Activated naive CD4-positive, alpha-beta T cell treated with anti-CD3 and anti-CD28 coated beads, Interleukin-2, amount 10 ng/mL, durations not matched to agents 7 days and 5 days (primary cell): Measurements from ENCODE around the gene GOLGA6C.
"Not testable (repeated sequence)": the region's sequence is repeated elsewhere in the genome, so short reads cannot be mapped to it uniquely, and the experiment has no call there.

Experiments
- CTCF ChIA-PET: fragments of 350-600 bp; sonication (Branson Sonifier 250); formaldehyde crosslinking; loops from one replicate; lab custom pipeline; 2021; ENCODE audit warnings: antibody characterized with exemption; lab: Charles Lee
- DNase-seq: peaks from one replicate; pipeline ENCODE4 v3.0.0-alpha.2; 2020
- H3K27ac Mint-ChIP-seq: one replicate; pipeline ENCODE4 v1.8.0; 2021; ENCODE audit warnings: mild to moderate bottlenecking, moderate library complexity, mixed read lengths
- H3K27me3 Mint-ChIP-seq: one replicate; pipeline ENCODE4 v1.8.0; 2021; ENCODE audit warnings: mild to moderate bottlenecking, mixed read lengths
- H3K36me3 Mint-ChIP-seq: one replicate; pipeline ENCODE4 v1.8.0; 2021; ENCODE audit warnings: mixed read lengths
- H3K4me1 Mint-ChIP-seq: one replicate; pipeline ENCODE4 v1.8.0; 2021; ENCODE audit warnings: mixed read lengths
- H3K4me3 Mint-ChIP-seq: one replicate; pipeline ENCODE4 v1.8.0; 2021; ENCODE audit warnings: mild to moderate bottlenecking, moderate library complexity, mixed read lengths
- H3K9me3 Mint-ChIP-seq: one replicate; pipeline ENCODE4 v1.8.0; 2021; ENCODE audit warnings: mixed read lengths

GOLGA6C gene

GRCh38 chr15:75258034-75258433 lies at the start of gene GOLGA6C:
Gene GOLGA6C, plus strand, starts transcription at chr15:75258334. Its CDS starts 265 bp downstream, at chr15:75258599.
- H3K9me3 Mint-ChIP-seq, H3K27ac Mint-ChIP-seq, H3K36me3 Mint-ChIP-seq, H3K4me1 Mint-ChIP-seq, H3K27me3 Mint-ChIP-seq, DNase-seq, CTCF ChIA-PET, H3K4me3 Mint-ChIP-seq: not testable (repeated sequence)

DNA sequence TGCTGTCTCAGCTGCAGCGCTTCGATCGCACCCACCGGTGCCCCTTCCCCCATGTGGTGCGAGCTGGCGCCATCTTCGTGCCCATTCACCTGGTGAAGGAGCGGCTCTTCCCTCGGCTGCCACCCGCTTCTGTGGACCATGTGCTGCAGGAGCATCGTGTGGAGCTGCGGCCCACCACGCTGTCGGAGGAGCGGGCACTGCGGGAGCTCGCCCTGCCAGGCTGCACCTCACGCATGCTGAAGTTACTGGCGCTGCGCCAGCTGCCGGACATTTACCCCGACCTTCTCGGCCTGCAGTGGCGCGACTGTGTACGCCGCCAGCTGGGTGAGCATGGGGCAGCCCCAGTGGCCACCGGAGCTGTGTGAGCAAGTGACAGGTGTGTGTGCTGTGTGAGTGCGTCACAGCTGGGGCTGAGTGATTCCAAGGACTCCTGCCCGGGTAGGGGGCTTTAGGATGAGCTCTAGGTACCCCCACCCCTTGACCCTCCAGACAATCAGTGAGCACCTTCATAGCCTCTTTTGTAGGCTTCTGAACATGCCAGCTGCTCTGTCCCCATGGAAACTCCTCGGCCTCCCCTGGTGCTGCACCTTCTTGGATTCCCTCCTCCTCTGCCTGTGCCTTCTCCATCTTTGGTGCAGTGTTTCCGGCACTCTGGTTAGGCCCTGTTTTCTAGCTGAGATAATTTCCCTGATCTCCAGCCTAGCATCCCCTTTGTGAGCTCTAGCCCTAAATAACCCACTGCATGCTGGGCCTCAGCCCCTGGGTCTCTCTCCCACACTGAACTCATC lies 49.4 kb upstream of the GOLGA6C start:
- Mint-ChIP-seq H3K4me1 (peaks cover 38% of the 10 kb centered on the region), H3K36me3 (peaks cover 32% of the 10 kb centered on the region), H3K9me3 (no peaks in the 10 kb centered on the region), H3K4me3 (no peak overlapping the region), H3K27me3 (no peaks in the 10 kb centered on the region), H3K27ac (no peak overlapping the region)
- CTCF ChIA-PET = interaction anchor here (0.7 to 2.8 kb wide), 6 partner anchors 164 to 183 kb away, joined by 3 to 23 read pairs (median 6); no protein-coding TSS in a partner anchor
- DNase-seq = no peak

DNA sequence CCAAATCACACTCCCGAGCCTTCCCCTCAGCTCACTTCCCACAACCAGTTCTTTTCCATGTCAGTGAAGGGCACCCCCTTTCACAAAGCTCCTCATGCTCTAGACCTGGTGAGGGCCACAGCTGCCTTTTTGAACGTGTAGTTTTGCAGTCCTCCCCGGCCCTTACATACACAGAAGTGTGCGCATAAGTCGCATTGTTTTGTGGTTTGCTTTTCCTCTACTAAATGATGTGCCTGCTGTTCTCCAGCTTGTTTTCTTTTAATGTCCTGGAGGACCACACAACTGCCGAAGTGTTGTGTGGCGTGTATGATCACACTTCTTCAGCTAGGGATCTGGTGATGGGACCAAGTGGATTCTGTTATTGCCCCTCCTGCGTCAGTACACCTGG lies 48.9 kb upstream of the GOLGA6C start:
- no peak overlapping the region for H3K4me3 Mint-ChIP-seq
- H3K27ac Mint-ChIP-seq = no peak overlapping the region
- no peaks in the 10 kb centered on the region for H3K9me3 Mint-ChIP-seq
- CTCF ChIA-PET = interaction anchor here (0.6 to 2.4 kb wide), 5 partner anchors 164 to 185 kb away, joined by 3 to 23 read pairs (median 5); no protein-coding TSS in a partner anchor
- H3K36me3 Mint-ChIP-seq = peaks cover 31% of the 10 kb centered on the region
- peaks cover 32% of the 10 kb centered on the region for H3K4me1 Mint-ChIP-seq
- no peaks in the 10 kb centered on the region for H3K27me3 Mint-ChIP-seq
- no peak for DNase-seq

- CTCF ChIA-PET = no interaction called here
- Mint-ChIP-seq H3K4me1 (peaks cover 21% of the 10 kb centered on the region), H3K36me3 (peaks cover 27% of the 10 kb centered on the region), H3K27ac (peak overlapping the region; percentile 71), H3K27me3 (no peaks in the 10 kb centered on the region), H3K4me3 (no peak overlapping the region), H3K9me3 (no peaks in the 10 kb centered on the region)
- no peak for DNase-seq
Measured at GRCh38 chr15:75210811-75211230, 47.3 kb upstream of the GOLGA6C start.

DNA sequence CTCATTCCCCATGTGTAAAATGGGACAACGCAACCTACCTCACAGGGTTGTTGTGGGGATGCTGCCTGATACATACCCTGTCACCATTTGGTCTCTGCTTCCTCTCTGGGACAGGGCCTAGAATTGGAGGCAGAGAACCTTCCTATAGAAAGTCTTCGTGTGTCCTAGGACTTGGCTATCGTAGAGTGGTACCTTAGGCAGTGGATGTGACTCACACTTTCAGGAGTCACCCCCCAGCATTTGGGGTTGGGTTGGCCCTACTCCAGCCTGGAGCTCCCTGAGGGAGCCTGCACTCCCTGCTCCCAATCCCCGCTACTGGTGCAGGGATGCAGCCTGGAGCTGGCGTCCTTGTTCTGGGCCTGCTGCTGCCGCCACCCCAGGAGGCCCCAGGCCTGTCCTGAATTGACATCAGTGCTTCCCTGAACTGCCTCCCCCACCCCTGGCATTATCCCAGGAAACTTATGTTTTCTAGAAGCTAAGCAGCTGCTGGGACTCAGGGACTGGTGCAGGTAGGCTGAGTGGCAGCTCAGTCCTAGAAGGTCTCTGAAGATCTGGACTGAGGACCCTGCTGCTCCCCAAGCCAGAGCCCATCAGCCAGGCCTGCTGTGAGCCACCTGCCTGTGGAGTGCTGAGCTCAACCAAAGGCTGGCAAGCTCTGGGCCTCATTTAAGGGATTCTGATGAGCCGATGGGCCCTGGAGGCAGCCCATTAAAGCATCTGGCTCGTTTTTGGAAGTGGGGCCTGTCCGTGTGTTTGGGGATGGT lies 46.5 kb upstream of the GOLGA6C start:
- Mint-ChIP-seq H3K4me3 (no peak overlapping the region), H3K4me1 (peaks cover 21% of the 10 kb centered on the region), H3K36me3 (peaks cover 27% of the 10 kb centered on the region), H3K9me3 (no peaks in the 10 kb centered on the region), H3K27ac (no peak overlapping the region), H3K27me3 (no peaks in the 10 kb centered on the region)
- CTCF ChIA-PET = interaction anchor here (1.0 to 1.2 kb wide), 2 partner anchors 169 to 182 kb away, joined by 3 read pairs; no protein-coding TSS in a partner anchor
- no peak for DNase-seq

- DNase-seq = no peak
- Mint-ChIP-seq H3K4me3 (no peak overlapping the region), H3K27me3 (no peaks in the 10 kb centered on the region), H3K9me3 (no peaks in the 10 kb centered on the region), H3K27ac (no peak overlapping the region), H3K4me1 (peaks cover 21% of the 10 kb centered on the region), H3K36me3 (peaks cover 27% of the 10 kb centered on the region)
- CTCF ChIA-PET = interaction anchor here (1.0 to 1.2 kb wide), 2 partner anchors 169 to 183 kb away, joined by 3 read pairs; no protein-coding TSS in a partner anchor
Measured at GRCh38 chr15:75212200-75212858, 45.8 kb upstream of the GOLGA6C start.

DNA sequence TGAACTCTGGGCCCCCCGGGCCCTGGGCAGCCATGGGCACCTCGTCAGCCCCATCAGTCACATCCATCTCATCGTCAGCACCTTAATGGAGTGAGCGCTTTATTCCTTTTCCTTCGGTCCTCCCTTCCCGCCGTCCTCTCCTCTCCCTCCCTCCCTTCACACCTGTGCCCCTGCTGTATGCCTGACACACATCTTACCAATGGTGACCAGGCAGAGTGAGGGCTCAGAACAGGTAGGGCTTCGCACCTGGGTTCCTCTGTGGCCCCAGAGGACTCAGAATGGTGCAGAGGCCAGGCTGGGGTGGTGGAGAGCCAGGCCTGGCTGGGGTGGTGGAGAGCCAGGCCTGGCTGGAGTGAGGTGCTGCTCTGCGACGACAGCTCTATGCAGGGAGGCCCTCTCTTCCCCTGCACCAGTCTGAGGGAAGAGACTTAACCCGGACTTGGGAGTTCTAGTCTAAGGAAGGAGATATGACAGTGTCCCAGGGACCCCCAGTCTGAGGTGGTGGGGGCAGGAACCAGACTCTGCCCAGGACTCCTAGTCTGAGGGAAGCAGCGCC lies 44.8 kb upstream of the GOLGA6C start:
- Mint-ChIP-seq H3K4me1 (peaks cover 21% of the 10 kb centered on the region), H3K27me3 (no peaks in the 10 kb centered on the region), H3K9me3 (no peaks in the 10 kb centered on the region), H3K27ac (no peak overlapping the region), H3K4me3 (no peak overlapping the region), H3K36me3 (peaks cover 27% of the 10 kb centered on the region)
- CTCF ChIA-PET = no interaction called here
- no peak for DNase-seq

DNA sequence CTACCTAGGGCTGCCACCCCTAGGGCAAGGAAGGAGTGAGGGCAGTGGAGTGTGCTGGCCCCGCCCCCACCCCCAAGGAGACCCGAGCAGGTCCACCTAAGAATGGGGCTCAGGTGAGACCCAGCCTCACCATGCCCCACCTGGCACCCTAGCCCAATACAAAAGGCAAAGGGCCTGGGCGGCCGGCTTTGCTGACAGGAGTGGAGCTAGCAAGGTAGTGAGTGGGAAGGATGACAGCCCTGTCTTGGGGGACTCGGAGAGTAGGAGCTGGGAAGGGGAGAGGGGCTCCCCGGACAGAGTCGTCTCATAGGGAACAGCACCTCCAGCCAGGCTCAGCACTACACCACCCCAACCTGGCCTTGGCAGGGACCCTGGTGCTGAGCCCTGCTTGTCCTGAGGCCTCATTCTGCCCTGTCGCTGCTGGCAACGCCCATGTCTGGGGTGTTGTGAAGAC lies 44.3 kb upstream of the GOLGA6C start:
- H3K4me3 Mint-ChIP-seq = no peak overlapping the region
- peaks cover 19% of the 10 kb centered on the region for H3K4me1 Mint-ChIP-seq
- H3K36me3 Mint-ChIP-seq = peaks cover 24% of the 10 kb centered on the region
- no peak for DNase-seq
- no peak overlapping the region for H3K27ac Mint-ChIP-seq
- H3K27me3 Mint-ChIP-seq = no peaks in the 10 kb centered on the region
- CTCF ChIA-PET = interaction anchor here (1.4 kb wide), 1 partner anchor 170 kb away, joined by 7 read pairs; no protein-coding TSS in a partner anchor
- no peaks in the 10 kb centered on the region for H3K9me3 Mint-ChIP-seq

- Mint-ChIP-seq H3K27me3 (no peaks in the 10 kb centered on the region), H3K9me3 (no peaks in the 10 kb centered on the region), H3K27ac (no peak overlapping the region), H3K4me3 (no peak overlapping the region), H3K36me3 (peaks cover 18% of the 10 kb centered on the region), H3K4me1 (peaks cover 12% of the 10 kb centered on the region)
- CTCF ChIA-PET = interaction anchor here (1.4 kb wide), 1 partner anchor 171 kb away, joined by 7 read pairs; no protein-coding TSS in a partner anchor
- DNase-seq = no peak
Measured at GRCh38 chr15:75214293-75215096, 43.6 kb upstream of the GOLGA6C start.

- CTCF ChIA-PET = interaction anchor here (1.4 kb wide), 1 partner anchor 172 kb away, joined by 7 read pairs; no protein-coding TSS in a partner anchor
- DNase-seq = no peak
- peaks cover 15% of the 10 kb centered on the region for H3K36me3 Mint-ChIP-seq
- no peak overlapping the region for H3K4me3 Mint-ChIP-seq
- H3K27me3 Mint-ChIP-seq = no peaks in the 10 kb centered on the region
- peaks cover 5% of the 10 kb centered on the region for H3K4me1 Mint-ChIP-seq
- no peaks in the 10 kb centered on the region for H3K9me3 Mint-ChIP-seq
- no peak overlapping the region for H3K27ac Mint-ChIP-seq
Measured at GRCh38 chr15:75215107-75216004, 42.8 kb upstream of the GOLGA6C start.

GRCh38 chr15:75217012-75217411 lies 41.1 kb upstream of the GOLGA6C start:
- no peaks in the 10 kb centered on the region for H3K9me3 Mint-ChIP-seq

DNA sequence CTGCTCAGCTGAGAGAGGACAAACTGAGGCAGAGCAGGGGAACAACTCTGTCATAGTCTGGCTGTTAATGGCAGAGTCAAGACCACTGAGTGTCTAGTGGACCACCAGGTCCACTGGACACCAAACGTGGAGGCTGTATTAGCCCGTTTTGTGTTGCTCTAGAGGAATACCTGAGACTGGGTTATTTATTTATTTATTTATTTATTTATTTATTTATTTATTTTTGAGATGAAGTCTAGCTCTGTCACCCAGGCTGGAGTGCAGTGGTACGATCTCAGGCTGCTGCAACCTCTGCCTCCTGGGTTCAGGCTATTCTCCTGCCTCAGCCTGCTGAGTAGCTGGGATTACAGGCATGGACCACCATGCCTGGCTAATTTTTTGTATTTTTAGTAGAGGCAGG lies 40.6 kb upstream of the GOLGA6C start:
- H3K4me3 Mint-ChIP-seq, H3K36me3 Mint-ChIP-seq, H3K4me1 Mint-ChIP-seq, H3K27me3 Mint-ChIP-seq, H3K27ac Mint-ChIP-seq, H3K9me3 Mint-ChIP-seq, CTCF ChIA-PET, DNase-seq: not testable (repeated sequence)

More at GRCh38 chr15:75217012-75217411, 41.1 kb upstream of the GOLGA6C start:
- Mint-ChIP-seq H3K27ac (no peak overlapping the region), H3K4me1 (no peaks in the 10 kb centered on the region), H3K36me3 (peaks cover 10% of the 10 kb centered on the region), H3K4me3 (no peak overlapping the region), H3K27me3 (no peaks in the 10 kb centered on the region)
- CTCF ChIA-PET = no interaction called here
- no peak for DNase-seq
